BE2C (cell line): ENCODE measurements around the gene ANKRD13D.

Source experiments
- DNase-seq: peaks from one replicate; pipeline ENCODE4 v3.0.0-alpha.2; 2020
- H3K27me3 ChIP-seq: fragments of 250-450 bp; sonication (Bioruptor Pico); 2 replicates; pipeline ENCODE4 v1.5.1; 2020; ENCODE audit warnings: mild to moderate bottlenecking
- H3K36me3 ChIP-seq: fragments of 250-450 bp; sonication (Bioruptor Pico); 2 replicates; pipeline ENCODE4 v1.5.1; 2020; ENCODE audit warnings: mild to moderate bottlenecking
- H3K4me1 ChIP-seq: fragments of 250-450 bp; sonication (Bioruptor Pico); 2 replicates; pipeline ENCODE4 v1.5.1; 2020
- H3K4me3 ChIP-seq: 2 replicates; pipeline ENCODE4 v1.5.1; 2011; ENCODE audit warnings: low read depth, low read length
- H3K9me3 ChIP-seq: fragments of 250-450 bp; sonication (Bioruptor Pico); 2 replicates; pipeline ENCODE4 v1.5.1; 2020
- CTCF ChIP-seq: IDR thresholded peaks from 2 replicates; pipeline ENCODE4 v1.5.1; 2012; ENCODE audit warnings: mild to moderate bottlenecking, low read depth, low read length

The ANKRD13D gene

GRCh38 chr11:67281552-67282150 is 7.5 kb upstream of the ANKRD13D start:
- peaks cover 76% of the 10 kb centered on the region for H3K36me3 ChIP-seq
- no peaks in the 10 kb centered on the region for H3K9me3 ChIP-seq
- no peak for TF ChIP-seq CTCF
- H3K27me3 ChIP-seq, result no peaks in the 10 kb centered on the region
- peaks cover 12% of the 10 kb centered on the region for H3K4me1 ChIP-seq
- DNase-seq, result peak; percentile 10
- H3K4me3 ChIP-seq, result no peak overlapping the region

- peaks cover 8% of the 10 kb centered on the region for H3K4me1 ChIP-seq
- peak; percentile 5 for DNase-seq
- H3K9me3 ChIP-seq, result no peaks in the 10 kb centered on the region
- H3K27me3 ChIP-seq, result no peaks in the 10 kb centered on the region
- H3K36me3 ChIP-seq, result peaks cover 79% of the 10 kb centered on the region
- TF ChIP-seq CTCF, result no peak
- no peak overlapping the region for H3K4me3 ChIP-seq
Measured at GRCh38 chr11:67282155-67282875, 6.8 kb upstream of the ANKRD13D start.

- peaks cover 79% of the 10 kb centered on the region for H3K36me3 ChIP-seq
- no peak for DNase-seq
- no peaks in the 10 kb centered on the region for H3K27me3 ChIP-seq
- no peak for TF ChIP-seq CTCF
- H3K4me3 ChIP-seq, result no peak overlapping the region
- H3K9me3 ChIP-seq, result no peaks in the 10 kb centered on the region
- peaks cover 8% of the 10 kb centered on the region for H3K4me1 ChIP-seq
Measured at GRCh38 chr11:67282876-67283371, 6.2 kb upstream of the ANKRD13D start.

GRCh38 chr11:67283481-67283963 is 5.6 kb upstream of the ANKRD13D start:
- Histone ChIP-seq H3K4me1 (peaks cover 10% of the 10 kb centered on the region), H3K36me3 (peaks cover 78% of the 10 kb centered on the region), H3K27me3 (no peaks in the 10 kb centered on the region), H3K9me3 (no peaks in the 10 kb centered on the region), H3K4me3 (no peak overlapping the region)
- DNase-seq, result no peak
- TF ChIP-seq CTCF, result no peak

- Histone ChIP-seq H3K27me3 (no peaks in the 10 kb centered on the region), H3K9me3 (no peaks in the 10 kb centered on the region), H3K4me1 (peaks cover 10% of the 10 kb centered on the region), H3K36me3 (peaks cover 64% of the 10 kb centered on the region), H3K4me3 (no peak overlapping the region)
- no peak for TF ChIP-seq CTCF
- DNase-seq, result no peak
Measured at GRCh38 chr11:67284811-67285540, 4.1 kb upstream of the ANKRD13D start.
